Measurements from ENCODE around the gene ZDHHC19. TPM values are rescaled to one million over a fixed set of nuclear protein-coding genes. Genes with fewer than 3 reads are reported as not detected.
A peak's percentile ranks its signal among the peaks of the same experiment; 100 is the strongest.
"Not testable (repeated sequence)": the region's sequence is repeated elsewhere in the genome, so short reads cannot be mapped to it uniquely, and the experiment has no call there.

The ZDHHC19 gene
- polyA plus RNA-seq, 1 donor from 2014 or later, result 3.8 TPM

- Histone ChIP-seq H3K36me3 (ENCODE audit: insufficient read depth, low read length) (no peaks in the 10 kb centered on the region), H3K79me2 (replicated peaks; ENCODE audit: insufficient read depth, low read length) (no peaks in the 10 kb centered on the region), H3K9ac (ENCODE audit: low read length) (no peak overlapping the region), H4K20me1 (ENCODE audit: insufficient read depth) (no peaks in the 10 kb centered on the region), H3K9me3 (ENCODE audit: low read length) (no peaks in the 10 kb centered on the region), H3K4me2 (ENCODE audit: low read length) (no peak overlapping the region), H3K27ac (ENCODE audit: low read length) (no peak overlapping the region), H2AFZ (ENCODE audit: low read depth, low read length) (no peak overlapping the region), H3K4me3 (ENCODE audit: low read length) (no peak overlapping the region), H3F3A (ENCODE audit: insufficient read depth, low read length, poor library complexity, severe bottlenecking) (no peaks in the 10 kb centered on the region), H3K9me2 (ENCODE audit: insufficient read depth, low read length) (no peaks in the 10 kb centered on the region), H3K27me3 (ENCODE audit: insufficient read depth, low read depth, low read length) (no peaks in the 10 kb centered on the region)
- no peak for TF ChIP-seq RAD21 (conservative IDR thresholded peaks at IDR 0.05)
These were observed 3.2 kb downstream of the ZDHHC19 start for GRCh38 chr3:196207833-196208607.

- Histone ChIP-seq H3K9me2 (ENCODE audit: insufficient read depth, low read length) (no peaks in the 10 kb centered on the region), H3K79me2 (replicated peaks; ENCODE audit: insufficient read depth, low read length) (no peaks in the 10 kb centered on the region), H3K4me2 (ENCODE audit: low read length) (no peak overlapping the region), H3K27me3 (ENCODE audit: insufficient read depth, low read depth, low read length) (no peaks in the 10 kb centered on the region), H4K20me1 (ENCODE audit: insufficient read depth) (no peaks in the 10 kb centered on the region), H3F3A (ENCODE audit: insufficient read depth, low read length, poor library complexity, severe bottlenecking) (no peaks in the 10 kb centered on the region), H3K27ac (ENCODE audit: low read length) (no peak overlapping the region), H3K9ac (ENCODE audit: low read length) (no peak overlapping the region), H2AFZ (ENCODE audit: low read depth, low read length) (no peak overlapping the region), H3K9me3 (ENCODE audit: low read length) (no peaks in the 10 kb centered on the region), H3K36me3 (ENCODE audit: insufficient read depth, low read length) (no peaks in the 10 kb centered on the region), H3K4me3 (ENCODE audit: low read length) (peak overlapping the region; percentile 50)
- no peak for TF ChIP-seq EP300 (conservative IDR thresholded peaks at IDR 0.05; ENCODE audit: poor library complexity, severe bottlenecking)
- no peak for TF ChIP-seq POLR2AphosphoS5 (IDR thresholded peaks at IDR 0.05)
- no peak for TF ChIP-seq RAD21 (conservative IDR thresholded peaks at IDR 0.05)
- no peak for TF ChIP-seq MXI1 (conservative IDR thresholded peaks at IDR 0.05; ENCODE audit: poor library complexity, severe bottlenecking)
- no peak for TF ChIP-seq TAF1 (IDR thresholded peaks at IDR 0.05; ENCODE audit: low read depth)
- no peak for TF ChIP-seq SMC3 (conservative IDR thresholded peaks at IDR 0.05; ENCODE audit: poor library complexity)
- TF ChIP-seq, protein P1, sequence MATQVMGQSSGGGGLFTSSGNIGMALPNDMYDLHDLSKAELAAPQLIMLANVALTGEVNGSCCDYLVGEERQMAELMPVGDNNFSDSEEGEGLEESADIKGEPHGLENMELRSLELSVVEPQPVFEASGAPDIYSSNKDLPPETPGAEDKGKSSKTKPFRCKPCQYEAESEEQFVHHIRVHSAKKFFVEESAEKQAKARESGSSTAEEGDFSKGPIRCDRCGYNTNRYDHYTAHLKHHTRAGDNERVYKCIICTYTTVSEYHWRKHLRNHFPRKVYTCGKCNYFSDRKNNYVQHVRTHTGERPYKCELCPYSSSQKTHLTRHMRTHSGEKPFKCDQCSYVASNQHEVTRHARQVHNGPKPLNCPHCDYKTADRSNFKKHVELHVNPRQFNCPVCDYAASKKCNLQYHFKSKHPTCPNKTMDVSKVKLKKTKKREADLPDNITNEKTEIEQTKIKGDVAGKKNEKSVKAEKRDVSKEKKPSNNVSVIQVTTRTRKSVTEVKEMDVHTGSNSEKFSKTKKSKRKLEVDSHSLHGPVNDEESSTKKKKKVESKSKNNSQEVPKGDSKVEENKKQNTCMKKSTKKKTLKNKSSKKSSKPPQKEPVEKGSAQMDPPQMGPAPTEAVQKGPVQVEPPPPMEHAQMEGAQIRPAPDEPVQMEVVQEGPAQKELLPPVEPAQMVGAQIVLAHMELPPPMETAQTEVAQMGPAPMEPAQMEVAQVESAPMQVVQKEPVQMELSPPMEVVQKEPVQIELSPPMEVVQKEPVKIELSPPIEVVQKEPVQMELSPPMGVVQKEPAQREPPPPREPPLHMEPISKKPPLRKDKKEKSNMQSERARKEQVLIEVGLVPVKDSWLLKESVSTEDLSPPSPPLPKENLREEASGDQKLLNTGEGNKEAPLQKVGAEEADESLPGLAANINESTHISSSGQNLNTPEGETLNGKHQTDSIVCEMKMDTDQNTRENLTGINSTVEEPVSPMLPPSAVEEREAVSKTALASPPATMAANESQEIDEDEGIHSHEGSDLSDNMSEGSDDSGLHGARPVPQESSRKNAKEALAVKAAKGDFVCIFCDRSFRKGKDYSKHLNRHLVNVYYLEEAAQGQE (IDR thresholded peaks at IDR 0.05; ENCODE audit: borderline replicate concordance), result no peak
- no peak for TF ChIP-seq CTCF (IDR thresholded peaks at IDR 0.05; ENCODE audit: poor library complexity, severe bottlenecking)
- no peak for TF ChIP-seq EZH2 (IDR thresholded peaks at IDR 0.05; ENCODE audit: borderline replicate concordance, insufficient read depth, low read length, poor library complexity, severe bottlenecking)
These were observed 3.9 kb downstream of the ZDHHC19 start for GRCh38 chr3:196207159-196207832.

- H3K36me3 ChIP-seq (ENCODE audit: insufficient read depth, low read length); H3F3A ChIP-seq (ENCODE audit: insufficient read depth, low read length, poor library complexity, severe bottlenecking); H3K79me2 ChIP-seq (replicated peaks; ENCODE audit: insufficient read depth, low read length); H3K27me3 ChIP-seq (ENCODE audit: insufficient read depth, low read depth, low read length); H3K9me2 ChIP-seq (ENCODE audit: insufficient read depth, low read length); H4K20me1 ChIP-seq (ENCODE audit: insufficient read depth); H3K9ac ChIP-seq (ENCODE audit: low read length); H3K27ac ChIP-seq (ENCODE audit: low read length); H3K9me3 ChIP-seq (ENCODE audit: low read length); H3K4me3 ChIP-seq (ENCODE audit: low read length); H2AFZ ChIP-seq (ENCODE audit: low read depth, low read length); H3K4me2 ChIP-seq (ENCODE audit: low read length): not testable (repeated sequence)
These were observed 5.6 kb downstream of the ZDHHC19 start for GRCh38 chr3:196205442-196206205.
